ENCODE data around the gene PLEKHA7.

DNA sequence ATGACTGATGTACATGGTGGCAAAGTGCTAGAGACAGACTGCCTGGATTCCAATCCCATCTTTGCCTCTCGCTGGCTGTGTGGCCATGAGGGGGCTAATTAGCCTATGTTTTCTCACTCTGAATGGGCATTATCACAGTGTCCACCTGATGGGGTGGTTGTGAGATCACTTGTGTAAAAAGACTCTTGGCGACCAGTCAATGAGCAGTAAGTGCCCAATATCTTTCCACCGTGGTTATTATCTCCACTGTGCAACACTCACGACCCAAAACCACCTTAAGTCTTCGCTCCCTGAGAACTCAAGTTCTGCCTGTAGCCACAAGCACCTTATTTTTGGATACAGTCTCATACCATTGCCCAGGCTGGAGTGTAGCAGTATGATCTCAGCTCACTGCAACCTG, 52.1 kb downstream of the PLEKHA7 start:
- TF ChIP-seq, protein P1, sequence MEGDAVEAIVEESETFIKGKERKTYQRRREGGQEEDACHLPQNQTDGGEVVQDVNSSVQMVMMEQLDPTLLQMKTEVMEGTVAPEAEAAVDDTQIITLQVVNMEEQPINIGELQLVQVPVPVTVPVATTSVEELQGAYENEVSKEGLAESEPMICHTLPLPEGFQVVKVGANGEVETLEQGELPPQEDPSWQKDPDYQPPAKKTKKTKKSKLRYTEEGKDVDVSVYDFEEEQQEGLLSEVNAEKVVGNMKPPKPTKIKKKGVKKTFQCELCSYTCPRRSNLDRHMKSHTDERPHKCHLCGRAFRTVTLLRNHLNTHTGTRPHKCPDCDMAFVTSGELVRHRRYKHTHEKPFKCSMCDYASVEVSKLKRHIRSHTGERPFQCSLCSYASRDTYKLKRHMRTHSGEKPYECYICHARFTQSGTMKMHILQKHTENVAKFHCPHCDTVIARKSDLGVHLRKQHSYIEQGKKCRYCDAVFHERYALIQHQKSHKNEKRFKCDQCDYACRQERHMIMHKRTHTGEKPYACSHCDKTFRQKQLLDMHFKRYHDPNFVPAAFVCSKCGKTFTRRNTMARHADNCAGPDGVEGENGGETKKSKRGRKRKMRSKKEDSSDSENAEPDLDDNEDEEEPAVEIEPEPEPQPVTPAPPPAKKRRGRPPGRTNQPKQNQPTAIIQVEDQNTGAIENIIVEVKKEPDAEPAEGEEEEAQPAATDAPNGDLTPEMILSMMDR (IDR thresholded peaks at IDR 0.05) = no peak
- TF ChIP-seq POLR2AphosphoS5 (IDR thresholded peaks at IDR 0.05) (no peak), POLR2A (IDR thresholded peaks at IDR 0.05) (no peak)

All from breast epithelium (tissue), 3 donors.